Measurements from ENCODE around the gene IL1RAP. TPM values are rescaled to one million over a fixed set of nuclear protein-coding genes. Genes with fewer than 3 reads are reported as not detected.

IL1RAP gene
- total and polyA plus RNA-seq, 2 donors (not counting 3 experiments of a cell fraction or from before 2014, with no cell fraction given) = 4.3 to 9.2 TPM

DNA sequence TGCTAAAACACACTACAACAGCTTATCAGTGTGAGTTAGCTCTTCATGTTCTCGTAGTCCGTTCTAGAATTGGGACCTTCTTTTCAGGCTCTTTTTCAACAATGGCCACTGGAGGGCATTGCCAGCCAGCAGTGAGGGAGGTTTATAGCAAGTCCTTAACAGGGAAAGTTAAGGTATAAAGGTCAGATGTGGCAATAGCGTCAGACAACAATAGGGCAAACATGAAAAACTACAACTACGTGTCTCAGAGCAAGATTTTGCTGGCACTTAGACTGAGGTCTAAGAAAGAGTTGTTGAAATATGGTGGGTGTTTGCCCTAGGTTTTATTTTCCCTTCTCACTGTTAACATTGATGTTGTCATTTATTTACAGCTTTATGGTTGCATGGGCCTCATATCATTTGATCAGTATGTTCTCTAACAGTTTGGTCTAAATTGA, 187.2 kb downstream of the IL1RAP start:
- Histone ChIP-seq H3K4me2 (ENCODE audit: insufficient read depth, low read length) (no peak overlapping the region), H3K4me1 (ENCODE audit: control insufficient read depth, extremely low read depth, insufficient read depth, low read length) (no peaks in the 10 kb centered on the region), H2AFZ (ENCODE audit: low read depth, low read length) (no peak overlapping the region), H4K20me1 (replicated peaks; ENCODE audit: control insufficient read depth, extremely low read depth, insufficient read depth, low read length) (no peaks in the 10 kb centered on the region), H3K27me3 (ENCODE audit: control insufficient read depth in 2 of 2, insufficient read depth in 2 of 2, low read length in 2 of 2) (peaks cover 0 to 2% of the 10 kb centered on the region in 2 experiments), H3K4me3 (replicated peaks in 1 of 3; ENCODE audit: insufficient read depth in 1 of 3, low read depth in 1 of 3, low read length in 3 of 3) (no peak overlapping the region), H3K36me3 (ENCODE audit: control insufficient read depth in 2 of 2, extremely low read depth in 1 of 2, insufficient read depth in 2 of 2, low read length in 2 of 2) (no peaks in the 10 kb centered on the region), H3K79me2 (ENCODE audit: control insufficient read depth, insufficient read depth, low read length) (no peaks in the 10 kb centered on the region), H3K27ac (ENCODE audit: insufficient read depth, low read depth, low read length) (no peak overlapping the region), H3K9me1 (replicated peaks; ENCODE audit: control insufficient read depth, extremely low read depth, insufficient read depth, low read length) (no peaks in the 10 kb centered on the region), H3K9me3 (replicated peaks; ENCODE audit: control insufficient read depth, insufficient read depth, low read length) (no peaks in the 10 kb centered on the region), H3K9ac (replicated peaks; ENCODE audit: extremely low read depth, insufficient read depth, low read length) (no peak overlapping the region)
- dilution Hi-C loops (cut with MboI; ENCODE audit: extremely low pct_ligation_motif_present, low sequenced_read_pairs) (no loop called here), intact Hi-C loops (cut with micrococcal nuclease) (loop anchor here (5.0 kb wide), 1 partner anchor 351 kb away; no protein-coding TSS in a partner anchor)
- FAIRE-seq (peak; percentile 4), DNase-seq (ENCODE audit: low read depth, low spot score) (peak; percentile 37)
- ChIA-PET POLR2A (no interaction called here), CTCF (interaction anchor here (0.6 to 5.0 kb wide), 21 partner anchors 9 to 1743 kb away, joined by 3 to 63 read pairs (median 4); partner anchors contain the start of gene IL1RAP)
- TF ChIP-seq, protein P1, sequence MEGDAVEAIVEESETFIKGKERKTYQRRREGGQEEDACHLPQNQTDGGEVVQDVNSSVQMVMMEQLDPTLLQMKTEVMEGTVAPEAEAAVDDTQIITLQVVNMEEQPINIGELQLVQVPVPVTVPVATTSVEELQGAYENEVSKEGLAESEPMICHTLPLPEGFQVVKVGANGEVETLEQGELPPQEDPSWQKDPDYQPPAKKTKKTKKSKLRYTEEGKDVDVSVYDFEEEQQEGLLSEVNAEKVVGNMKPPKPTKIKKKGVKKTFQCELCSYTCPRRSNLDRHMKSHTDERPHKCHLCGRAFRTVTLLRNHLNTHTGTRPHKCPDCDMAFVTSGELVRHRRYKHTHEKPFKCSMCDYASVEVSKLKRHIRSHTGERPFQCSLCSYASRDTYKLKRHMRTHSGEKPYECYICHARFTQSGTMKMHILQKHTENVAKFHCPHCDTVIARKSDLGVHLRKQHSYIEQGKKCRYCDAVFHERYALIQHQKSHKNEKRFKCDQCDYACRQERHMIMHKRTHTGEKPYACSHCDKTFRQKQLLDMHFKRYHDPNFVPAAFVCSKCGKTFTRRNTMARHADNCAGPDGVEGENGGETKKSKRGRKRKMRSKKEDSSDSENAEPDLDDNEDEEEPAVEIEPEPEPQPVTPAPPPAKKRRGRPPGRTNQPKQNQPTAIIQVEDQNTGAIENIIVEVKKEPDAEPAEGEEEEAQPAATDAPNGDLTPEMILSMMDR (IDR thresholded peaks at IDR 0.05; ENCODE audit: extremely low read depth in 1 of 2, insufficient read depth in 1 of 2, low read depth in 1 of 2, low read length in 2 of 2) = peak; percentile 24 to 46
- no peak for TF ChIP-seq POLR2A (IDR thresholded peaks at IDR 0.05; ENCODE audit: low read depth, low read length)
- no TSS peak for BruUV-seq (replicated peaks)

GRCh38 chr3:190706582-190706981, 192.7 kb downstream of the IL1RAP start:
- no TSS peak for BruUV-seq (replicated peaks)
- H3K36me3 ChIP-seq (ENCODE audit: control insufficient read depth in 2 of 2, extremely low read depth in 1 of 2, insufficient read depth in 2 of 2, low read length in 2 of 2) = no peaks in the 10 kb centered on the region
- H3K9me1 ChIP-seq (replicated peaks; ENCODE audit: control insufficient read depth, extremely low read depth, insufficient read depth, low read length) = no peaks in the 10 kb centered on the region
- no peaks in the 10 kb centered on the region for H3K9me3 ChIP-seq (replicated peaks; ENCODE audit: control insufficient read depth, insufficient read depth, low read length)
- TF ChIP-seq MYC (IDR thresholded peaks at IDR 0.05; ENCODE audit: low read depth, low read length) (no peak), GATA2 (IDR thresholded peaks at IDR 0.05; ENCODE audit: insufficient read depth, insufficient read length, low read depth, low read length) (no peak), MAX (IDR thresholded peaks at IDR 0.05; ENCODE audit: insufficient read depth, insufficient read length) (no peak), JUN (IDR thresholded peaks at IDR 0.05; ENCODE audit: borderline replicate concordance, insufficient read depth, insufficient read length, low read depth) (no peak), FOS (IDR thresholded peaks at IDR 0.05; ENCODE audit: borderline replicate concordance, insufficient read depth, low read length) (no peak), EZH2 (IDR thresholded peaks at IDR 0.05; ENCODE audit: borderline replicate concordance, low read depth, low read length, severe bottlenecking) (no peak), POLR2AphosphoS5 (IDR thresholded peaks at IDR 0.05; ENCODE audit: insufficient read depth, low read depth, low read length) (no peak), POLR2A (IDR thresholded peaks at IDR 0.05; ENCODE audit: low read depth, low read length) (no peak)
- TF ChIP-seq, protein P1 (IDR thresholded peaks at IDR 0.05; ENCODE audit: extremely low read depth in 1 of 2, insufficient read depth in 1 of 2, low read depth in 1 of 2, low read length in 2 of 2) = no peak
- dilution Hi-C loops (cut with MboI; ENCODE audit: extremely low pct_ligation_motif_present, low sequenced_read_pairs) (no loop called here), intact Hi-C loops (cut with micrococcal nuclease) (no loop called here)
- ChIA-PET POLR2A (no interaction called here), CTCF (interaction anchor here (1.2 to 1.6 kb wide), 2 partner anchors 9 to 344 kb away, joined by 3 to 4 read pairs; no protein-coding TSS in a partner anchor)
- no peak overlapping the region for H2AFZ ChIP-seq (ENCODE audit: low read depth, low read length)
- no peak overlapping the region for H3K9ac ChIP-seq (replicated peaks; ENCODE audit: extremely low read depth, insufficient read depth, low read length)
- H3K79me2 ChIP-seq (ENCODE audit: control insufficient read depth, insufficient read depth, low read length) = no peaks in the 10 kb centered on the region
- no peak for DNase-seq (ENCODE audit: low read depth, low spot score)
- H3K4me3 ChIP-seq (replicated peaks in 1 of 3; ENCODE audit: insufficient read depth in 1 of 3, low read depth in 1 of 3, low read length in 3 of 3) = no peak overlapping the region
- H3K4me2 ChIP-seq (ENCODE audit: insufficient read depth, low read length) = no peak overlapping the region
- no peak overlapping the region for H3K27ac ChIP-seq (ENCODE audit: insufficient read depth, low read depth, low read length)
- no peaks in the 10 kb centered on the region for H3K4me1 ChIP-seq (ENCODE audit: control insufficient read depth, extremely low read depth, insufficient read depth, low read length)
- no peaks in the 10 kb centered on the region for H4K20me1 ChIP-seq (replicated peaks; ENCODE audit: control insufficient read depth, extremely low read depth, insufficient read depth, low read length)
- FAIRE-seq = no peak
- H3K27me3 ChIP-seq (ENCODE audit: control insufficient read depth in 2 of 2, insufficient read depth in 2 of 2, low read length in 2 of 2) = no peaks in the 10 kb centered on the region

All from endothelial cell of umbilical vein (primary cell).